HEK293T (cell line): ENCODE measurements around the gene SMARCD2.
A peak's percentile ranks its signal among the peaks of the same experiment; 100 is the strongest.

Source experiments
- BHLHE40 ChIP-seq: fragments of 450-650 bp; IDR thresholded peaks from 2 replicates; pipeline ENCODE4 v1.6.1; 2016; ENCODE audit warnings: mild to moderate bottlenecking, moderate library complexity, borderline replicate concordance
- CTBP1 ChIP-seq: fragments of 450-650 bp; IDR thresholded peaks from 2 replicates; pipeline ENCODE4 v1.6.1; 2016; ENCODE audit warnings: borderline replicate concordance
- ELF4 ChIP-seq: fragments of 450-650 bp; IDR thresholded peaks from 2 replicates; pipeline ENCODE4 v1.6.1; 2017; ENCODE audit warnings: antibody characterized with exemption
- FOXM1 ChIP-seq: fragments of 450-650 bp; IDR thresholded peaks from 2 replicates; pipeline ENCODE4 v1.6.1; 2017; ENCODE audit warnings: mild to moderate bottlenecking, borderline replicate concordance

GRCh38 chr17:63827002-63827800, 15.3 kb downstream of the SMARCD2 start, which contains the start of the genes FTSJ3 and PSMC5:
- TF ChIP-seq FOXM1 = no peak
- no peak for TF ChIP-seq CTBP1
- TF ChIP-seq ELF4 = peak; percentile 88
- TF ChIP-seq BHLHE40 = no peak
